C4-2B (cell line): ENCODE measurements around the gene PROSER1.

Experiments used
- H3K27ac ChIP-seq: fragments of 450-650 bp; 2 replicates; pipeline ENCODE4 v1.5.1; 2017
- CTCF ChIP-seq: fragments of 450-650 bp; conservative IDR thresholded peaks from 2 replicates; pipeline ENCODE4 v1.5.1; 2017; ENCODE audit warnings: mild to moderate bottlenecking
- ZFX ChIP-seq: fragments of 450-650 bp; IDR thresholded peaks from 2 replicates; pipeline ENCODE4 v1.6.1; 2017

PROSER1 gene

GRCh38 chr13:39040206-39040605, 2.3 kb upstream of the PROSER1 start:
- TF ChIP-seq ZFX (no peak), CTCF (no peak)
- no peak overlapping the region for H3K27ac ChIP-seq

GRCh38 chr13:39039041-39039440, 1.2 kb upstream of the PROSER1 start:
- peak overlapping the region; percentile 88 for H3K27ac ChIP-seq
- TF ChIP-seq ZFX (no peak), CTCF (no peak)

GRCh38 chr13:39038569-39039030, 711 bp upstream of the PROSER1 start:
- peak overlapping the region; percentile 88 for H3K27ac ChIP-seq
- TF ChIP-seq CTCF = no peak
- no peak for TF ChIP-seq ZFX

DNA sequence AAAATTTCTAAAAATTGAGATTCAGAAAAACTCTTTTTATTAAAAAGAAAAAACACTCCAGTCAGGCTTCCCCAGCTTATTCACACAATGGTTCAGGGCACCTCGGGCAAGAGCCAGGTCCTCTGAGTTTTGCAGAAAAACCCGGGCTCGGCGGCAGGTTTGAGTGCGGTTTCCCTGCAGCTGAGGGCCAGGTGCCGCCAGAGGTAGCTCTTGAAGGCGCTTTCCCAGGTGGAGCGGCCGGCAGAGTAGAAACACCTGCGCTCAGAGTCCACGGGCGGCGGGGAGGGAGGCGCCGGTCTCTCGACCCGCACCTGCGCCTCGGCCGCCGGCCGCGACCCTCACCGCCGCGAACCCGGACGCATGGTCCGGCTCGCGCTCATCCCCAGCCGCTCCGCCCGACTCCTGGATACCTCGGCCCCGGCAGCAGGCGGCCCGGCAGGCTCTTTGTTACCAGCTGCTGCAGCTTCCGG, 444 bp downstream of the PROSER1 start:
- peak overlapping the region; percentile 88 for H3K27ac ChIP-seq
- TF ChIP-seq CTCF (0 out of 2 replicates have a peak, but pooled peaks have one; percentile 5), ZFX (no peak; the same call in 1 of the 2 replicates)

GRCh38 chr13:39036212-39036611, 1.7 kb downstream of the PROSER1 start:
- no peak overlapping the region for H3K27ac ChIP-seq
- TF ChIP-seq CTCF = no peak
- TF ChIP-seq ZFX = no peak

GRCh38 chr13:39035799-39036198, 2.1 kb downstream of the PROSER1 start:
- H3K27ac ChIP-seq = no peak overlapping the region
- TF ChIP-seq CTCF = no peak
- TF ChIP-seq ZFX = no peak

DNA sequence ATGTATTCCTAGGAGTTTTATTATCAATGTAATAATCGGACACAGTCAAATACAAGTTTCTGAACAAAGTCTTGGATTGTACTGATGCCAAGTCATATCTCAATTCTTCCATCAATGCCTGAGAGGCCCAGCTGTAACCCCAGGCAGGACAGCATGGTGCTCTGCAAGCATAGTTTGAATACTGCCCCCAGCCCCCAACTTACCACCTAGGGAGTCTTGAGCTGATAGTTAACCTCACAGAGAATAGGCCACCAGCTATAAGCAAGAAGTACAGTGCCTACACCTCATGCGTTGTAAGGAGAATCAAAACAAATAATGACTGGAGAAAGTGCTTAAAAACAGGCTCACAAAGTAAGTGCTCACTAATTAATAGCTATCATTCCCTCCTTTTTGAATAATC, 2.7 kb downstream of the PROSER1 start:
- no peak overlapping the region for H3K27ac ChIP-seq
- TF ChIP-seq CTCF (no peak), ZFX (no peak)
